KG1 (cell line): ENCODE measurements around the gene RGS7.
"Not testable (repeated sequence)": the region's sequence is repeated elsewhere in the genome, so short reads cannot be mapped to it uniquely, and the experiment has no call there.

Experiments used
- DNase-seq: peaks from one replicate; lab custom pipeline; 2025; lab: John Stamatoyannopoulos, UW

Gene RGS7

DNA sequence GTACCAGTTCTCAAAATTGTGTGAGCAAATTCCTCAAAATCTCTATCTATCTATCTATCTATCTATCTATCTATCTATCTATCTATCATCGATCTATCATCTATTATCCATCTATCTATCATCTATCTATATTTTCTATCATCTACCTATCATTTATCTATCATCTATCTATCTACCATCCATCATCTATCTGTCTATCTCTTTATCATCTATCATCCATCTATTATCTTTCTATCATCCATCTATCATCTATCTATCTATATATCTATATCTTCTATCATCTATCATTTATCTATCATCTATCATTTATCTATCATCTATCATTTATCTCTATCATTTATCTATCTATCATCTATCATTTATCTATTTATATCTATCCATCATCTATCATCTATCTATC is 380.3 kb downstream of the RGS7 start:
- no peak for DNase-seq

- DNase-seq: no peak
Observed at GRCh38 chr1:240973875-240974274, 383.1 kb downstream of the RGS7 start.

DNA sequence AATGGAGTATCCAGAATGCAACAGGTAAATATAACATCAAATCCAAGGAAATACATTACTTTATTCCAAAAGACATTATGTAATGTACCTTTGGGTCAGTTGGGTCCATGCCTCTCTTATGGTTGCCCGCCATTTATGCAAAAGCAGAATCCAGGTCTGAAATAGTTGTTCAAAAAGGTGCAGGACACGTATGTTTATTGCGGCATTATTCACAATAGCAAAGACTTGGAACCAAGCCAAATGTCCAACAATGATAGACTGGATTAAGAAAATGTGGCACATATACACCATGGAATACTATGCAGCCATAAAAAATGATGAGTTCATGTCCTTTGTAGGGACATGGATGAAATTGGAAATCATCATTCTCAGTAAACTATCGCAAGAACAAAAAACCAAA is 384.9 kb downstream of the RGS7 start:
- DNase-seq: not testable (repeated sequence)

- DNase-seq: no peak
Observed at GRCh38 chr1:240970253-240970652, 386.8 kb downstream of the RGS7 start.

GRCh38 chr1:240968864-240969263 is 388.1 kb downstream of the RGS7 start:
- DNase-seq: no peak

- no peak for DNase-seq
Observed at GRCh38 chr1:240967070-240967724, 389.8 kb downstream of the RGS7 start.

DNA sequence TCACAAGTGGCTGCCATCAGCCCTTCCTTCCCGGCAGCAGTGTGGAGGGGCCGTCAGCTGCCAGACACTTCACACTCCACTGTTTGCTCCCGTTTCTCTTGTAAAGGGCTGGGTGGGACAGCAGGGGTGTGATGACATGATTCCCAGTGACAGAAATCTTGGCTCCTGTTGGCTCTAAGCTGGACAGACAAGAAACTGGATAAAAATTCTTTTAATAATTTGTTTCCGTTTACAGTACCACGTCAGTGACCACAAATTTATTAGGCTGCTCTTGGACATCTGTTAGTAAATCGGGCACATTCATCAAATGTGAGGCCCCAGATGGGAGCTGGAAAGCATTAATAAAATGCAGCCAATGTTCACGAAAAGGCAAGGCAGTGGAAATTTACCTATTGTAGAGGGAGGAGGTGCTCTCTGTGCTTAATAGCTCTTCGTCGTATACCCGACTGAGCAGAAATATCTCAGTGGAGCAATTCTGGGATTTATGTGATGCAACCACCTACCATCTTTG is 391.4 kb downstream of the RGS7 start:
- no peak for DNase-seq

GRCh38 chr1:240962086-240962485 is 394.9 kb downstream of the RGS7 start:
- no peak for DNase-seq

- DNase-seq: no peak
Observed at GRCh38 chr1:240956424-240956823, 400.6 kb downstream of the RGS7 start.

- no peak for DNase-seq
Observed at GRCh38 chr1:240956020-240956419, 401.0 kb downstream of the RGS7 start.

DNA sequence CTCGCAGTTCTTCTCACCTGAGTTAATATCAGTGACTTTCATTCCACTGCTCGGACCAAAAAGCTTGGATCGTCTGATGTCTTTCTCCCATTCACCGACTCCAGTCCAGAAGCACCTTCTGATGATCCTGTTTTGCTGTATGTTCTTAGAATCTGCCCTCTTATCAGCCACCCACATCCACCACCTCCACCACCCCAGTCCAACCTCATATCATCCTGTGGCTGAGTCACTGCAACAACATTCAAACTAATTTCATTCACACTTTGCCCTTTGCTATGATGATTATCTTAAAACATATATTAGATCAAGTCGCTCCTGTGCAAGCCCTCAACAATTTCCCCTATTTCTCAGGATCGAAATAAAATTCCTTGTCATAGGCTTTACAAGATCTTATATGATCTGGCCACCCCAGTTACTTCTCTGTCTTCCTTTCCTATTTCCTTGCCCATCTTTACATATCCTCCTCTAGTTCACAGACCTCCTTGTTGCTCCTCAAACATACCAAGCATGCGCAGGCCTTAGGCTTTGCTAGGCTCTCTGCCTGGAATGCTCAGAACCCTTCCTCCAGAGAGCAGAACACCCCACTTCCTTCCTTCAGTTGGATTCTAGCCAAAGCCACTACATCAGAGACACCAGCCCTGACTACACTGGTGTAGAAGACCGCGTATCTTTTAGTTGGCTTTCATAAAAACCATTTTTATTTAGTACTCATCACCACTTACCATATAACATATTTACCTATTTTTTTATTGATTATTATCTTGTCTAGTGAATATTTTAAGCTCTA is 409.4 kb downstream of the RGS7 start:
- DNase-seq: no peak

DNA sequence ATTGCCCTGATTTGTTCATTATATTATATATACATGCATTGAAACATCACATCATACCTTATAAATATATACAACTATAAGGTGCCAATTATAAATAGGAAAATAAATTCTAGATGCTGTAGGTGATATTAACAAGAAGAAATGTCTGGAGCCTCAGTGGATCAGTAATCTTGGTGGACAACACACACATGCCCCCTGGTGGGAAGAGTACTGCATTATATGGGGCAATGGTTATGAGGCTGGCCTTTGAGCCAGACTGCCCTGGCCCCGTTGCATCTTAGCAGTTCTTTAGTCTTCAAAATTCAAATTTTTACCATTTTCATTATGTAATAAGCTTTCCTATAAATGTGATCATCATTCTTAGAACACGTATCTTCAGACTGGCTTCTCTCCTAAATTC is 410.1 kb downstream of the RGS7 start:
- DNase-seq: no peak

DNA sequence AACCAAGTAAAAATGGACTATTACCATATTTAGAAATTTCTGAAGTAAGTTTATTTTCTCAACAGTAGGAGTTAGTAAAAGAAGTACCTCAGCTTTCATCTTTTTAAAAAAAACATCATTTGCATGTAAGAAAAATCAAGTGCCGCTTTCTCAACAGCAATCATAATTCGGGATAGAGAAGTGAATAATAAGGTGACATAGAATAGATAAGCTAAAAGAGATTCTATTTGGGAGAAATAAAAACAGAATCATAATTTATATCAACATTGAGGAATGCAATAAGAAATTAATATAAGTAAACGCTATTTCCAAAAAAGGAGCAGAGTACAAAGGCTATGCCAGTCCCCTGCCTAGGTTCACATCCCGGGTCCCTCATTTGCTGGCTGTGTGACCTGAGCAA is 414.1 kb downstream of the RGS7 start:
- no peak for DNase-seq

DNA sequence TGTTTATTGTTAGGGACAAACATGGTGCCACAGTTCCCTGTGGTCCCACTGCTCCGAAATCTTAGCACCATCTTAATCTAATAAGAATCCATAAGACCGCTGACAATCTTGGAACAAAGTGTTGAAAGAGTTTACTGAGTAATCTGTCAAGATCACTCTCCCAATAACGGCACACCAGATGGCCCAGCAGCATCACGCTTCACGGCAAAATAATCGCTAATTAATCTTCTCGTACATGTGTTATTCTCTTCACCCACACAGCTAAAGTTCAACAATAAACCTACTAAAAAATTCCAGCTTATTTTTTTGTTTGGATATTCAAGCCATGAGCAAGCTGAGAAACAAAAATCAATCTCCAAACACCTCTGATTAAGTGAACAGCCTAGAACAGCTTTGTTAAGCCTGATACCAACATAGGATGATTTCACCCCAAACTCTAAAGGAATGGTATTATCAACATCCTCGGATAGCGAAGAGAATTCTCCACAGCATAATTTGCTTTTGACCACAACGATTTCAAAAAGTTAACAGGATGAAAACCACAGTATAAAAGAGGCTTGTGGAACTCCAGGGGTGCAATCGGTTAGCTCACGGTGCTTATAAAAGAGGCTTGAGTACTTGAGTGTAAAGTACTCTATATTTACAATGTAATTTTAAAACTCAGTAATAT is 415.2 kb downstream of the RGS7 start:
- no peak for DNase-seq

DNA sequence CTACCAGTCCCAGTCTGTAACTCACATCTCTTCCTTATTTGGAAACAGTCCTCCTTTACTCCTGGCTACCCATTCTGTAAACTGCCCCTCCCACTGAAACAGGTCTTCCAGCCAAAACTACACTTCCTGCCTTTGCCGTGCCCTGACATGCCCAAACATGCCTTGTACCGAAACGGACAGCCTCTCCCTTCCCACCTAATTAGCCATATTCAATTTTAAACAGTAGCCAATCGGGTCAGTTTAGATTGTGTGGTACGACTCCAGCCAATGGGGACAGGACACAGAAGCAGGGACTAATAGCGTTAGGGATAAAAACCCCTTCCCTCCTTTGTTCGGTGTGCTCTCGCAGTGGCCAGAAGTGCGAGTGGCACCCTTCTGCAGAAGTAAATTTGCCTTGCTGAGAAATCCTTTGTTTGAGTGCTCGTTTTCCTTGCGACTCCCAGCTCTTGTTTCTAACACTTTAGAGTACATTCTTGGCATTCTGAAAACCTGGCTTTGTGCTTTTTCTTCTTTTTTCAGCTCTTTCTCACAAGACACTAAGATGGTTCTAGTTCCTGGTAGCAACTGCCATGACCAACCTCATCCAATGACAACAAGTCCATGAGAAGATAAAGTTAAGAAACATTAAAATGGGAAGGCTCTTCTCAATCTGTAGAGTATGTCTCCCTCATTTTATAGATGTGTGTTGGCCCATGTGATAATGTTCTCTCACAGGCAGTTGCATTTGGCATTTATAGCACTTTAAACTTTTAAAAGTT is 419.9 kb downstream of the RGS7 start:
- DNase-seq: no peak

DNA sequence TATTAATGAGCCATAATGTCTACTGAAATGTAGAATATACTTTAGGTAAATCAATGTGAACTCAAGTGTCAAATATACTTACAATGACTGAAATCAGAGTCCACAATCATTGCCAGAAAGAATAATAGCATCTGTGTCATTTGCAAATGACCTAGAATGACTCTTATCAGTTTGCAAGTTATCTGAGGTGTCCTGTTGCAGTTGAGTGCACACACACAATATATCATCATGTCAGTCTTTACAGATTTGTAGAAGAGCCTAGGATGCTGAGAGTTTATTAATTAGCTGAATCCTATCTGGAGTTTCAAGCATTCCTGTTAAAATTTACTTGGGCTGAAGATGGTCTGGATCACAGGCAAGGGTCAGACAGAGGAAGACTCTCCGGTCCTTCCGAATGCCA is 421.1 kb downstream of the RGS7 start:
- DNase-seq: no peak

GRCh38 chr1:240931031-240931430 is 426.0 kb downstream of the RGS7 start:
- DNase-seq: no peak

DNA sequence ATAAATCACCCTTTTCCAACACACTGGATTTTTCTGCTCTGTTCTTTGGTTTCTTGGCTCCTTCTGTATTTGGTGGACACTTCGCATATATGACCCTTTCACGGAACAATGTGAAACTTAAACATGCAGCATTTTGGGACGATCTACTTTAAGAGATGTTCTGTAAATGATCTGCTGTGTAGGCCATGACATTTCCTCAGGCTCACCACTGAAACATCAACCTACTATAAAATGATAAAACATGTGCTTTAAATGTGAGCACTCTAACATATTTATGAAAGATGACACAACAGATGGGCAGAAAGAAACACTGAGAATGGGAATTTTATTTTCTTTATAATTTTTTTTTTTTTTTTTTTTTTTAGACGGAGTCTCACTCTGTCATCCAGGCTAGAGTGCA is 428.7 kb downstream of the RGS7 start:
- no peak for DNase-seq

GRCh38 chr1:240927821-240928220 is 429.2 kb downstream of the RGS7 start:
- DNase-seq: no peak

GRCh38 chr1:240925273-240925672 is 431.7 kb downstream of the RGS7 start:
- no peak for DNase-seq

- DNase-seq: no peak
Observed at GRCh38 chr1:240917976-240918375, 439.0 kb downstream of the RGS7 start.

DNA sequence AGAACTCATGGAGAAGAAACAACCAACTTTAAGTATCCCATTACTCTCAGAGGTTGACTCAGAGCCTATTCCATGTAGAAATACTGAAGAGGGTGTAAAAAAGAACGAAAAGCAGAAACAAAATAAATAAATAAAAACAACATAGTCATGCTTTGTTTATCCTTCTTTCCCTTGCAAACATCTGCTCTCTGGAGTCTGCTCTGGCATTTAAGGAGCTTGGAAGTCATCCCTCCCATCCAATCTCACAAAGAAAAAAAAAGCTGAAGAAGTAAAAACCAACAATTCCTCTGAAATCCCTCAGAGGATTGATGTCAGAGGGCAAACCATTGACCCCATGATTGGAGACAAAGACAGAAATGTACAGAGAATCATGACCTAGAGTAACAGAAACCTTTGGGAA is 442.5 kb downstream of the RGS7 start:
- DNase-seq: no peak
